ENCODE results near the gene HHAT.

The HHAT gene

GRCh38 chr1:210499956-210500355 is 171.3 kb downstream of the HHAT start:
- DNase-seq = no peak

- DNase-seq = no peak
These were observed 172.1 kb downstream of the HHAT start for GRCh38 chr1:210500831-210501230.

- no peak for DNase-seq
These were observed 175.6 kb downstream of the HHAT start for GRCh38 chr1:210504286-210504685.

GRCh38 chr1:210505601-210506496 is 177.1 kb downstream of the HHAT start:
- DNase-seq = no peak

- DNase-seq = no peak
These were observed 178.0 kb downstream of the HHAT start for GRCh38 chr1:210506689-210507088.

GRCh38 chr1:210516092-210516656 is 187.5 kb downstream of the HHAT start:
- no peak for DNase-seq

GRCh38 chr1:210516697-210517459 is 188.2 kb downstream of the HHAT start:
- no peak for DNase-seq

- DNase-seq = no peak
These were observed 195.1 kb downstream of the HHAT start for GRCh38 chr1:210523830-210524229.

GRCh38 chr1:210525716-210526454 is 197.2 kb downstream of the HHAT start:
- DNase-seq = no peak

GRCh38 chr1:210527091-210527490 is 198.4 kb downstream of the HHAT start:
- DNase-seq = no peak

GRCh38 chr1:210531475-210532222 is 202.9 kb downstream of the HHAT start:
- no peak for DNase-seq

- DNase-seq = no peak
These were observed 203.5 kb downstream of the HHAT start for GRCh38 chr1:210532223-210532598.

- no peak for DNase-seq
These were observed 207.1 kb downstream of the HHAT start for GRCh38 chr1:210535761-210536160.

- peak; percentile 28 for DNase-seq
These were observed 207.7 kb downstream of the HHAT start for GRCh38 chr1:210536254-210536961.

- no peak for DNase-seq
These were observed 211.6 kb downstream of the HHAT start for GRCh38 chr1:210540288-210540687.

- DNase-seq = no peak
These were observed 213.1 kb downstream of the HHAT start for GRCh38 chr1:210541680-210542358.

- no peak for DNase-seq
These were observed 223.2 kb downstream of the HHAT start for GRCh38 chr1:210551899-210552298.

- DNase-seq = no peak
These were observed 225.0 kb downstream of the HHAT start for GRCh38 chr1:210553711-210554110.

- no peak for DNase-seq
These were observed 225.7 kb downstream of the HHAT start for GRCh38 chr1:210554382-210554781.

- DNase-seq = no peak
These were observed 227.8 kb downstream of the HHAT start for GRCh38 chr1:210556475-210556874.

Data from NCI-H146 (cell line).